Measurements from ENCODE around the gene ZBTB43. TPM values are rescaled to one million over a fixed set of nuclear protein-coding genes. Genes with fewer than 3 reads are reported as not detected.
A peak's percentile ranks its signal among the peaks of the same experiment; 100 is the strongest.

Gene ZBTB43
- total and polyA plus RNA-seq, 11 donors: 10.7 to 42.8 (median 33.7) TPM

GRCh38 chr9:126872516-126872915 is 67.7 kb downstream of the ZBTB43 start:
- 64 to 73% (median 66%) methylated on average over 4 of the region's 4 CpGs for WGBS, 4 donors
- no peak overlapping the region for H3K27ac ChIP-seq

GRCh38 chr9:126874546-126875314 is 69.9 kb downstream of the ZBTB43 start:
- no peak overlapping the region for H3K27ac ChIP-seq
- peaks cover 0 to 10% (median 5%) of the 10 kb centered on the region in 12 donors for H3K4me1 ChIP-seq
- H3K9me3 ChIP-seq: no peaks in the 10 kb centered on the region
- no peak for TF ChIP-seq CTCF (IDR thresholded peaks at IDR 0.05)
- TF ChIP-seq POLR2A (IDR thresholded peaks at IDR 0.05): no peak
- 61 to 66% (median 63%) methylated on average over 9 of the region's 9 CpGs for WGBS, 4 donors
- DNase-seq (no peak), ATAC-seq (peak in 1 of 4 donors; percentile 38)
- H3K36me3 ChIP-seq: peaks cover 0 to 20% (median 6%) of the 10 kb centered on the region in 9 donors
- intact Hi-C loops (cut with DNase I): no loop called here
- H3K4me3 ChIP-seq: no peak overlapping the region
- H3K27me3 ChIP-seq: no peaks in the 10 kb centered on the region

More at GRCh38 chr9:126872516-126872915, 67.7 kb downstream of the ZBTB43 start:
- no peaks in the 10 kb centered on the region for H3K9me3 ChIP-seq
- no peaks in the 10 kb centered on the region for H3K27me3 ChIP-seq
- H3K4me3 ChIP-seq: no peak overlapping the region
- no peak for DNase-seq
- peaks cover 0 to 22% (median 7%) of the 10 kb centered on the region in 12 donors for H3K4me1 ChIP-seq
- TF ChIP-seq POLR2A (IDR thresholded peaks at IDR 0.05): no peak
- no peak for TF ChIP-seq CTCF (IDR thresholded peaks at IDR 0.05)
- ATAC-seq: no peak
- peaks cover 0 to 10% (median 4%) of the 10 kb centered on the region in 9 donors for H3K36me3 ChIP-seq
- intact Hi-C loops (cut with DNase I): no loop called here

- TF ChIP-seq CTCF (IDR thresholded peaks at IDR 0.05) (no peak), POLR2A (IDR thresholded peaks at IDR 0.05) (no peak)
- intact Hi-C loops (cut with DNase I): no loop called here
- 61 to 78% (median 71%) methylated on average over 4 of the region's 4 CpGs for WGBS, 4 donors
- no peak for DNase-seq
- Histone ChIP-seq H3K4me3 (no peak overlapping the region), H3K27me3 (no peaks in the 10 kb centered on the region), H3K4me1 (peaks cover 0 to 11% (median 5%) of the 10 kb centered on the region in 12 donors), H3K9me3 (no peaks in the 10 kb centered on the region), H3K27ac (no peak overlapping the region), H3K36me3 (peaks cover 0 to 32% (median 17%) of the 10 kb centered on the region in 9 donors)
- no peak for ATAC-seq
Measured at GRCh38 chr9:126875756-126876510, 71.1 kb downstream of the ZBTB43 start.

GRCh38 chr9:126876531-126876930 is 71.7 kb downstream of the ZBTB43 start:
- Histone ChIP-seq H3K4me3 (no peak overlapping the region), H3K9me3 (no peaks in the 10 kb centered on the region), H3K36me3 (peaks cover 0 to 38% (median 22%) of the 10 kb centered on the region in 9 donors), H3K27me3 (no peaks in the 10 kb centered on the region), H3K4me1 (peaks cover 0 to 17% (median 5%) of the 10 kb centered on the region in 12 donors), H3K27ac (no peak overlapping the region)
- no peak for TF ChIP-seq POLR2A (IDR thresholded peaks at IDR 0.05)
- intact Hi-C loops (cut with DNase I): no loop called here
- ATAC-seq (no peak), DNase-seq (no peak)
- WGBS, 4 donors: 81 to 89% (median 85%) methylated on average over 4 of the region's 4 CpGs
